ENCODE data around the gene SLC38A3.

The SLC38A3 gene

DNA sequence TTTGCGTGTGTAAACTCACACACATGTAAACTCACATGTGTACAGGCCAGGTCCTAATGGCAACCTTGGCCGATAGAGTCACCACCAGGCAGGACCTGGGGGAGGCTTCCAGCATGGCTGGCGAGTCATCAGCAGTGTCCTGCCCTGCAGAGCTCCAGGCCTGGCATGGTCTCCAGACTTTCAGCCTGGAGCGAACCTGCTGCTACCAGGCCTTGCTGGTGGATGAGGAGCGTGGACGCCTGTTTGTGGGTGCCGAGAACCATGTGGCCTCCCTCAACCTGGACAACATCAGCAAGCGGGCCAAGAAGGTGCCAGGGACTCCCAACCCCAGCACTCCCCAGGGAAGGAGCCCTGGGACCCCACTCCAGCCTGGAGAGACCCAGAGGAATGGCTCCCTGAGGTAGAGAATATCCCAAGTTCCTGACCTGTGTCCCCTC lies 64.9 kb downstream of the SLC38A3 start:
- Histone ChIP-seq H3K27me3 (replicated peaks in 2 of 5; ENCODE audit: control insufficient read depth in 4 of 5, insufficient read depth in 5 of 5, low read length in 4 of 5) (peaks cover 0 to 62% (median 14%) of the 10 kb centered on the region in 5 experiments), H3K9me3 (ENCODE audit: control extremely low read depth in 1 of 5, control insufficient read depth in 4 of 5, insufficient read depth in 2 of 5, low read depth in 1 of 5, low read length in 4 of 5) (no peaks in the 10 kb centered on the region), H3K27ac (ENCODE audit: insufficient read depth in 1 of 2, low read depth in 1 of 2, low read length in 2 of 2, poor library complexity in 1 of 2, severe bottlenecking in 2 of 2) (no peak overlapping the region), H3K4me3 (ENCODE audit: control insufficient read depth in 1 of 7, extremely low read depth in 1 of 7, insufficient read depth in 4 of 7, low read depth in 2 of 7, low read length in 6 of 7) (no peak overlapping the region), H3K36me3 (ENCODE audit: control insufficient read depth in 4 of 4, insufficient read depth in 4 of 4, low read length in 3 of 4) (no peaks in the 10 kb centered on the region), H3K4me1 (ENCODE audit: control extremely low read depth in 1 of 4, control insufficient read depth in 4 of 4, insufficient read depth in 4 of 4, low read length in 3 of 4) (peaks cover 0 to 21% (median 11%) of the 10 kb centered on the region in 4 experiments)
- no peak for DNase-seq
- ChIA-PET POLR2A (no interaction called here), CTCF (interaction anchor here (1.3 to 72.5 kb wide), 6 partner anchors 9 to 79 kb away, joined by 3 to 1875 read pairs (median 6); partner anchors contain the start of genes GNAI2, GNAT1, HYAL3 and LSMEM2)
- WGBS (ENCODE audit: insufficient coverage) = 94% methylated on average over 3 of the region's 8 CpGs

GRCh38 chr3:50270422-50271224 lies 65.6 kb downstream of the SLC38A3 start:
- DNase-seq = no peak
- no peak overlapping the region for H3K4me3 ChIP-seq (ENCODE audit: control insufficient read depth in 1 of 7, extremely low read depth in 1 of 7, insufficient read depth in 4 of 7, low read depth in 2 of 7, low read length in 6 of 7)
- H3K9me3 ChIP-seq (ENCODE audit: control extremely low read depth in 1 of 5, control insufficient read depth in 4 of 5, insufficient read depth in 2 of 5, low read depth in 1 of 5, low read length in 4 of 5) = no peaks in the 10 kb centered on the region
- no peak overlapping the region for H3K27ac ChIP-seq (ENCODE audit: insufficient read depth in 1 of 2, low read depth in 1 of 2, low read length in 2 of 2, poor library complexity in 1 of 2, severe bottlenecking in 2 of 2)
- ChIA-PET POLR2A (no interaction called here), CTCF (interaction anchor here (1.0 to 72.5 kb wide), 7 partner anchors 9 to 79 kb away, joined by 3 to 1875 read pairs (median 8); partner anchors contain the start of genes GNAI2, GNAT1, LSMEM2 and SLC38A3)
- 97% methylated on average over 12 of the region's 19 CpGs for WGBS (ENCODE audit: insufficient coverage)
- H3K4me1 ChIP-seq (ENCODE audit: control extremely low read depth in 1 of 4, control insufficient read depth in 4 of 4, insufficient read depth in 4 of 4, low read length in 3 of 4) = peaks cover 0 to 27% (median 18%) of the 10 kb centered on the region in 4 experiments
- peaks cover 0 to 63% (median 21%) of the 10 kb centered on the region in 5 experiments for H3K27me3 ChIP-seq (replicated peaks in 2 of 5; ENCODE audit: control insufficient read depth in 4 of 5, insufficient read depth in 5 of 5, low read length in 4 of 5)
- no peaks in the 10 kb centered on the region for H3K36me3 ChIP-seq (ENCODE audit: control insufficient read depth in 4 of 4, insufficient read depth in 4 of 4, low read length in 3 of 4)

All from common myeloid progenitor, CD34-positive (primary cell).